Measurements from ENCODE around the gene CASP2.

CASP2 gene

GRCh38 chr7:143296686-143297085, 8.5 kb downstream of the CASP2 start:
- no peak for DNase-seq (ENCODE audit: low spot score)

- DNase-seq (ENCODE audit: low spot score), result no peak
These were observed 11.2 kb downstream of the CASP2 start for GRCh38 chr7:143299346-143299745.

GRCh38 chr7:143299840-143300239, 11.7 kb downstream of the CASP2 start:
- peak; percentile 45 for DNase-seq (ENCODE audit: low spot score)

DNA sequence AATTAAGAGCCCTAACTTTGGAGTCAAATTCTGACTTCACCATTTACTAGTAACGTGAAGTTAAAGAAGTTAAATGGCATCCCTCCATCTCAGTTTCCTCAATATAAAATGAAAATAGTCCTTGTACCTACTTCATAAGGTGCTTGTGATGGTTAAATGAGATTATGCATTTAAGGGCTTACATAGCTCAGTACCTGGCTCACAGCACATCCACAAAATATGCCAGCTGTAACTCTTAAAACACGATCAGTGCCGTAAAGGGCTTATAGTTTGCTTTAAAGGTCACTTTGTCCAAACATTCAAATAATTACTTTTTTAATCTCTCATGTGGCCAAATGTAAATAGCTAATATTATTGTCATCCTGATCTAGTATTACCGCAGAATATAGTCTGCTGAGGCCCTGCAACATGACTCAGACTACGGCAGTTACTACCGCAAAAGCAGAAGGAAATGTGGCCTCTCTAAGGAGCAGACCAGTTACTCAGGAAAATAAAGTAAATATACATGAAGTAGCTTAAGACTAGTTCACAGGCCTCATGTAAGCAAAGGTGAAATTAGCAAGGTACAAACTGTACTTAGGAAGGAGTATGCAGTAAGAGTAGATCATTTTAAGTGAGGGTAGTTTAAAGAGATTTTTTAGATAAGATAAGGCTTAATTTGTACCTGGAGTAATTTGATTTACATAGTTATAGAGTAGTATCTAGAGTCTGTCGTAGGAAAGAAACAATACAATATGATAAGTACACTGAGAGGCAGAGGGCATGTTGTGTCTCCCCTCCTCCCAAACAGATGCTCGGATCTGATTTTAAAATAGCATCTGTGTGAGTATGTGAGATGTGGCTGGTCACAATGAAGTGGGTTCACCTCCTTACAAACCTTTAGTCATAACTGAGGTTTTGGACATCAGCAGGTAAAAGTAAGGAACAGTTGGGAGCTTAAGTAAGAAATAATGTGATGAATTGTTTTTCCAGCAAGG, 13.1 kb downstream of the CASP2 start:
- no peak for DNase-seq (ENCODE audit: low spot score)

- no peak for DNase-seq (ENCODE audit: low spot score)
These were observed 15.6 kb downstream of the CASP2 start for GRCh38 chr7:143303733-143304132.

GRCh38 chr7:143304938-143305337, 16.8 kb downstream of the CASP2 start:
- DNase-seq (ENCODE audit: low spot score), result no peak

DNA sequence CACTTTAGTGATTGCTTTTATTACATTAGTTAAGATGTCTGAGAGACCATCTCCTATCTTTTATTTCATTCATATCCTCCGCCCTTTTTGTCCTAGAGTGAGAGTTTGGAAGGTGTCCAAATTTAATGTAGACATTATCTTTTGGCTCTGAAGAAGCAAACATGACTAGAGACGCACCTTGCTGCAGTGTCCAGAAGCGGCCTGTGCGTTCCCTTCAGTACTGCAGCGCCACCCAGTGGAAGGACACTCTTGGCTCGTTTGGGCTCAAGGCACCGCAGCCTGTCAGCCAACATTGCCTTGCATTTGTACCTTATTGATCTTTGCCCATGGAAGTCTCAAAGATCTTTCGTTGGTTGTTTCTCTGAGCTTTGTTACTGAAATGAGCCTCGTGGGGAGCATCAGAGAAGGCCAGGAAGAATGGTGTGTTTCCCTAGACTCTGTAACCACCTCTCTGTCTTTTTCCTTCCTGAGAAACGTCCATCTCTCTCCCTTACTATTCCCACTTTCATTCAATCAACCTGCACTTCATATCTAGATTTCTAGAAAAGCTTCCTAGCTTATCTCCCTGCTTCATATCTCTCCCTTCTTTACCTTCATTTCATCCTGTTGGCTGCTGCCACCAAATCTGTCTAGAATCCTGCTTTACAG, 17.4 kb downstream of the CASP2 start:
- DNase-seq (ENCODE audit: low spot score), result peak; percentile 35

- no peak for DNase-seq (ENCODE audit: low spot score)
These were observed 20.5 kb downstream of the CASP2 start for GRCh38 chr7:143308632-143309031.

- DNase-seq (ENCODE audit: low spot score), result no peak
These were observed 26.0 kb downstream of the CASP2 start for GRCh38 chr7:143314127-143314526.

DNA sequence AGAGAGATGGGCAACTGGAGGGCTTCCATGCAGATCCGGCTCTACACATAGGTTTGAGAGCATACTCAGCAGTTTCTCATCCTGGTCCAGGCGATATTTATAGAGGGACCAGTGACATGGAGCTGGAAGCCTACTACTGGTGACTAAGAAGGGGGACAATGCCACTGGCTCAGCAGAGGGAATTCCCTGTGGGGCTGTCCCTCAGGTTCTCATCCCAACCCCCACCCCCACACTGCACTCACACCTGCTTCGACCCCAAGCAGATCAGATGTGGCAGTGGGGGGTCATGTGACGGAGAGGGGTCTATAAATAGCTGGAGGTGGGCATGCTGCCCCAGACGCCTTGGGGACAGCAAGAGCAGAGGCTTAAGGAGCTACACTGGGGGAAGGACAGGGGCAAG, 27.6 kb downstream of the CASP2 start, which contains the start of gene CLCN1:
Gene CLCN1, plus strand, starts transcription at position 336 of the 400 bp plus-strand sequence. CDS start 102 bp downstream, outside the sequence.
- DNase-seq (ENCODE audit: low spot score), result no peak

DNA sequence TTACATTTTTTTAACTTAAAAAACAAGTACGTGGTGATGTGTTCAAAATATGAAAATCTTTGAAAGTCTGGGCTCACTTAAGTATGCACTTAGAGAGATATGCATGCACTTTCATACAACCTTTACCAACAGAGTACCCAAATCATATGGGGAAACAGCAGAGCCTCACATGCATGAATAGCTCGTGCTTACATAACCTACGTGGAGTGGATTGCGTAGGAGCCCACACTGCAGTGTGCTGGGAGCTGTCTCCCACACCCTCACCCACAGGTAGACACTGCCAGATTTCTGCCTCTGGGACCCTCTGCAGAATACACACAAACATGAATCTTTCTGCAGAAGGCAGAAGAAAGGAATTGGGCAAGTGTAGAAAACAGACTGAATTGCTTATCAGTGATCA, 28.3 kb downstream of the CASP2 start:
- no peak for DNase-seq (ENCODE audit: low spot score)

- no peak for DNase-seq (ENCODE audit: low spot score)
These were observed 30.5 kb downstream of the CASP2 start for GRCh38 chr7:143318661-143319060.

GRCh38 chr7:143320620-143321019, 32.5 kb downstream of the CASP2 start:
- no peak for DNase-seq (ENCODE audit: low spot score)

DNA sequence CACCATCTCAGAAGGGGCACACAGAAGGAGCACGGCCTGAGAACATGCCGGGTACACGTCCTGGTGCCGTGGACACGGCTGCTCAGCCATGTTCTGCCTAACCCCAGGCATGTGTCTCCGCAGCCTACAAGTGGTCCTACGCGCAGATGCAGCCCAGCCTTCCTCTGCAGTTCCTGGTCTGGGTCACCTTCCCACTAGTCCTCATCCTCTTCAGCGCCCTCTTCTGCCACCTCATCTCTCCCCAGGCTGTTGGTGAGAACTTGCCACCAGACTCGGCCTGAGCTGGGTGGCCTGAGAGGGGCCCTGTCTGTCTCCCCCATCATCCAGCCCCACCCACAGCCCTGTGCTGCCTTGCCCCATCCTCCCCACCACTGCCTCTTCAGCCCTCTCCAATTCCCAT, 33.1 kb downstream of the CASP2 start:
- DNase-seq (ENCODE audit: low spot score), result no peak

GRCh38 chr7:143321734-143322133, 33.6 kb downstream of the CASP2 start:
- no peak for DNase-seq (ENCODE audit: low spot score)

GRCh38 chr7:143322760-143323633, 34.8 kb downstream of the CASP2 start:
- no peak for DNase-seq (ENCODE audit: low spot score)

DNA sequence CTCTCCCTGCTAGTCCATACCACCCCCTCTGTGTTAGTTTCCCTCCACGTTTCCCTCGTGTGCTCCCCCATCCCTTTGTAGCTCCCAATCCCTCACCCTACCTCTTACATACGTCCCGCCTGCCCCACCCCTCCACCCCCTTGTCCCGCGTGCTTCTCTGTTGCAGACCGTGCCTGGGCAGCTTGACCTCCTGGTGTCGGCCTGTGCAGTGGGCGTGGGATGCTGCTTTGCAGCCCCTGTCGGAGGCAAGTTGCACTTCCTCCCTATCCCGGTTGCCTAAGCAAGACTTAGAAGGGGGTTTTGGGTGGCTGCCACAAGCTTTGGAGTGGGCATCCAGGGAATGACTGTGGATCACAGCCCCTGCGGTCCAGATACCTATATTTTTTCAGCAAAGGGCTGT, 35.5 kb downstream of the CASP2 start:
- DNase-seq (ENCODE audit: low spot score), result no peak

DNA sequence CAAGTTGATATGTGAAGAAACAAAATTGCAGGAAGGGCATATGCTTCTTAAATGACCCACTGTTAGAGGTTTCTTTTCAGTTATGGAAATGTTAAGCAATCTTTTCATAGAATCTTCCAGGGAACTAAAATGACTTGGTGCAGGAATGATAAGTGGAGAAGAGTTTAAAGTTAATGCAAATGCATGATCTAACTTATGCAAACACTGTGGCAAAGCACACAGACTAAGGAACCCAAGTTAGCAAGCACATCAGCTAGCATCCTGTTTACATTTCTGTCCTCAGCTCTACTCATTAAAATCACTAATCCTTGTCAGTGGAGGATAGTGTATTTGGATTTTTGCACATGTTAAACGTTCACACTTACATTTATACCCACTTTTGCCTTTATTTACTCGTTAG, 37.1 kb downstream of the CASP2 start:
- peak; percentile 60 for DNase-seq (ENCODE audit: low spot score)

DNA sequence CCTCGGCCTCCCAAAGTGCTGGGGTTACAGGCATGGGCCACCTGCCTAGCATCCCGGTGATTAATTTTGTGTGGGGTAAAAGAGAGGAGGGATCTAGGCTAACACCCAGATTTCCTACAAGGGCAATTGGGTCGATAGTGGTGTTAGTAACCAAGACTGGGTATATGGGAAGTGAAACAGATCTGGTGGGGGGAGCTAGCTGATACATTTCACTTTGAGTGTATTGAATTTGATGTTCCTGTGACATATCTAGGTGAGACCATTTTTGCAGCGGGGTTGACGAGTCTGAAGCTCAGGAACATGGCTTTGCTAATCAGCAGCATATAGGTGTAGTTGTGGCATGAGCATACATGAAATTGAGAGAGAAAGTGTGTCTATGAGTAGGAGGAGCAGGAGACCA, 39.8 kb downstream of the CASP2 start:
- DNase-seq (ENCODE audit: low spot score), result peak; percentile 70

GRCh38 chr7:143329471-143330170, 41.5 kb downstream of the CASP2 start:
- DNase-seq (ENCODE audit: low spot score), result no peak

DNA sequence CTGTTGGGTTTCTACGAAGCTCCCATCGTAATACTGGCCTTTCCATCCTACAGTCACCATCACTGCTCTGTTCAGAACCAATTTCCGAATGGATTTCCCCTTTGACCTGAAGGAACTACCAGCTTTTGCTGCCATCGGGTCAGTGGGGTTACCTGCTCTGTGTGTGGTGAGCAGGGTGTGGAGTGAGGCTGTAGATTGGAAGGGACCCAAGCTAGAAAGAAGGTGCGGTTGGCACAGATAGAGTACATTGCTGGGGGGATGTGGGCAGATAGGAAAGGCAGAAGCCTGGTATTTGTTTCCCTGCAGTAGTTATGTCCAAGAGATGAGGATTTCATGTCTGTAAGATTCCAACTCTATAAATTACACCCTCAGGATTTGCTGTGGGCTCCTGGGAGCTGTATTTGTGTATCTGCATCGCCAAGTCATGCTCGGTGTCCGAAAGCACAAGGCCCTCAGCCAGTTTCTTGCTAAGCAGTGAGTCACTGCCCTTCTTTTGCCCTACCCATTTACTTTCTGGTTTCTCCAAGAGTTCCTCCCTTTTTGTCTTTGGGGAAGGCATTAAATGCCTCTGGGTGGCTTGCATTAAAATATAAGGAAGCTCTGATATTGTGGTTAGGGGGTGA, 43.1 kb downstream of the CASP2 start:
- no peak for DNase-seq (ENCODE audit: low spot score)
